Fibroblast of peridontal ligament (primary cell): ENCODE data around the gene ENPP6.
A peak's percentile ranks its signal among the peaks of the same experiment; 100 is the strongest.

Source experiments
- DNase-seq: peaks from one replicate; pipeline ENCODE4 v3.0.0-alpha.2; 2010; ENCODE audit errors: extremely low read depth

Gene ENPP6

DNA sequence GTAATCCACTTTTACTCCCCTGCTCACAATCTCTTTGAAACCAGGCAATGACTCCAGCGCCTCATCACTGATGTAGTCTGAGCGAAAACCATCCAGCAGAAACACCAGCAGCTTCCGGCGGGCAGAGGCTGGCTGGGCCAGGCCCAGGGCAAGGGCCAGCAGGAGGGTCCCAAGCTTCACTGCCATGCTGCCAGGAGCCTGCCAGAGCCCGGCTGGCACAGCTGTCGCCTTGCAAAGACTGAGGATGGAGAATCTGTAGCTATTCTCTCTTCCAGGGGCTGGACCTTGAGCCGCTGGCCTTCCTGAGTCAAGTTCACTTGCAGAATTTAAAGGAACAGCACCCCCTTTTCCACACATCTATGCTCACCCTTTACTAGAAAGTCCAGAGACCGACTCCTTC lies at the start of gene ENPP6:
TSS of gene ENPP6 (minus strand) at position 240 of the 400 bp plus-strand sequence. CDS start at position 186, 54 bp downstream.
- DNase-seq, result no peak

DNA sequence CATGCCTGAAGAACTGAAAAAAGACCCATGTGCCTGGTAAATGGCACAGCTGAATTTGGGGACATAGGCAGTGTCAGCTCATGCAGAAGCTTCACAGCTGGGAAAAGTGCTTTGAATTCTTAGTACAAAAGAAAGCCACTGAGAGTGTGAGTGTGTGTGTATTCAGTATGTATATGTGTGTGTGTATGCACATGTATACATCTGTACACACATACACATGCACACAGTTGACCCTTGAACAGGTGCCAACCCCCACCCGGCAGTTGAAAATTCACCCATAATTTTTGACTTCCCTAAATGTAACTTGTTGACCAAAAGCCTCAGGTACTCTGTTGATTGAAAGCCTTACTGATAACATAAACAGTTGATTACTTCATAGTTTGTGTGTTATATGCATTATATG lies 49.5 kb upstream of the ENPP6 start:
- no peak for DNase-seq

DNA sequence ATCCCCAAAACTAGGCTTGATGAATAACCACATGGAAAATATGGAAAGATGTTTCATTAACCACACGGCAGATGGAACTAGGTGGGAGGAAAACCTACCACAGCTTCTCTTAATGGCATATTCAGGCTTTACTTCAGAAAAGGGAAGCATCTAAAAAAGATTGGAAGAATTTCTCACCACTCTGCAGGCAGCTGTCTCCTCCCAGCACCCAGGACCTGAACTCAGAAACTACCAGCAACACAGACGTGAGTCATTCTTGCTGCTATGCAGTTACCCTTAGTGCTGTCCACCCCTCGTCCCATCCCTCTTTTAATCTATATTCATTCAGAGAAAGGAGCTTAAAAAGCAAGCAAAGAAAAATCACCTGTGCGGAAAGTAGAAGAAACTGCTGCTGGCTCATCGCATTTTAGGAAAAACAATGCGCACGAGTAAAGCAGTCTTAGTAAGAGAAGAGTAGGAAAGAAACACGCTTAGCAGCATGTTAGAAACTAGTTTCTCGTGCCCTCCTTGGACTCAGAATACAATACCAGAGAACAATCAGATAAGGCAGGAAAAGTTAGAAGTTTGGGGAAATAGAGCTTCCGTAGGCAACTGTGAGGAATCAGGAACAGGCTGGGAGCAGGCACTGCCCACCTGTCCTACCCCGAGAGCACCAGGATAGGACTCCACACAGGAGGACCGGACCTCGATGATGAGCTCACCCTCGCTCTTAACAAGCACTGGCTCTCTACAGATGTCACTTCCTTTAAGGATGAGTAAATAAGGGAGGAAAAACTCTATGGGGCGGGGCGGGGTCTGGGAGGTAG lies 48.1 kb upstream of the ENPP6 start:
- DNase-seq, result no peak

DNA sequence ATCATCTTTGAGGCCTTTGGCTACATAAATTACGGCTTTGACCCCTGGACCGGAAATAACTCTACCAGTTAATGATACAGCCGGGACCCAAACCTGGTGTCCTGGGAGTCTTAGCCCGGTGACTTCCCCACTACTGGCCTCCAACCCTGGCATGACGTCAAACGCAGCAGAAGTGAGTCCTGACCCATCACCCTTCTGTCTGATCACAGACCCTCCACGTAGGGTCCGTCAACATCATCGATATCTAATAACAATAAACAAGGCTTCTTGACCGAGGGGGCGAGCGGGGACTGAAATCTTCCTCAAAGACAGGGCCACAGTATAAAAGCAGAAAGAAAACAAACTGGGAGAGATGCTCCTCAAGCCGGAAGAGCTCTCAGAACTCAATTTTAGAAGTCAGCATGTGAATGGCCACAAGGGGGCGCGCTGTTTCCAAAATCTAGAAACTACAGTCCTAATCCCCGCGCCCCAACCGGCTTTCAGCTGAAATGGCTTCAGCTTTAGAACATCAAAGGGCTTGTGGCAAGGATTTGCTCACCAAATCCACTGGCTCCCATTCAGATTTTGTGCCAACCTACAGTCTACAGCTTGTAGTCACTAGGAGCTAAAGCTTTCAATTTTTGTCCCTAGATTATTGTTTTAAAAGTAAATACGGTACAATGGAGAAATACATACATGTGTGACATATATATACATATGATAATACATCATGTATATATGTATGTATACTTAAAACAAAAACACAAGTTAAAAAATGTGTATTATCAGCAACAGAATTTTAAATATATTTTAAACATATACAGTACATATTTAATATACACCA lies 46.4 kb upstream of the ENPP6 start:
- DNase-seq, result peak; percentile 97

GRCh38 chr4:184263461-184263860 lies 45.8 kb upstream of the ENPP6 start:
- DNase-seq, result no peak

- peak; percentile 68 for DNase-seq
Observed at GRCh38 chr4:184262901-184263300, 45.2 kb upstream of the ENPP6 start.

GRCh38 chr4:184261246-184261645 lies 43.6 kb upstream of the ENPP6 start:
- DNase-seq, result no peak

DNA sequence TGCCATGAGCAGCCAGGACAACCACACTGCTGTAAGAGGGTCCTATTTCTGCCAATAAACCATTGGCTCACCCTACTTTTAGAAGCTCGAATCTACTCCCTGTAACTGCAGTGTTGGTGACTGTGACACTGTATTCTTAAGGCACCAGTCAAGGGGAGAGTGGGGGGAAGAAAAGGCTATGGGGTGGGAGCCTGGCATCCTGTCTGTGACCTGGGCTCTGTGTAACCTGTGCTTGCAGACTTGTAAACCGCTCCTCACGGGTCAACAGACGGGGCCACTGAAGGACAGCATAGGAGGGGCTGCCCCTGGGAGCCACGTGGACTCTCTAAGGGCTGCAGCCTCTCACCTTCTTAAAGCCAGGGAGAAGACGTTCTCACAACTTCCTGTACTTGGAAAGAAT lies 42.2 kb upstream of the ENPP6 start:
- DNase-seq, result no peak

- no peak for DNase-seq
Observed at GRCh38 chr4:184259081-184259480, 41.4 kb upstream of the ENPP6 start.

DNA sequence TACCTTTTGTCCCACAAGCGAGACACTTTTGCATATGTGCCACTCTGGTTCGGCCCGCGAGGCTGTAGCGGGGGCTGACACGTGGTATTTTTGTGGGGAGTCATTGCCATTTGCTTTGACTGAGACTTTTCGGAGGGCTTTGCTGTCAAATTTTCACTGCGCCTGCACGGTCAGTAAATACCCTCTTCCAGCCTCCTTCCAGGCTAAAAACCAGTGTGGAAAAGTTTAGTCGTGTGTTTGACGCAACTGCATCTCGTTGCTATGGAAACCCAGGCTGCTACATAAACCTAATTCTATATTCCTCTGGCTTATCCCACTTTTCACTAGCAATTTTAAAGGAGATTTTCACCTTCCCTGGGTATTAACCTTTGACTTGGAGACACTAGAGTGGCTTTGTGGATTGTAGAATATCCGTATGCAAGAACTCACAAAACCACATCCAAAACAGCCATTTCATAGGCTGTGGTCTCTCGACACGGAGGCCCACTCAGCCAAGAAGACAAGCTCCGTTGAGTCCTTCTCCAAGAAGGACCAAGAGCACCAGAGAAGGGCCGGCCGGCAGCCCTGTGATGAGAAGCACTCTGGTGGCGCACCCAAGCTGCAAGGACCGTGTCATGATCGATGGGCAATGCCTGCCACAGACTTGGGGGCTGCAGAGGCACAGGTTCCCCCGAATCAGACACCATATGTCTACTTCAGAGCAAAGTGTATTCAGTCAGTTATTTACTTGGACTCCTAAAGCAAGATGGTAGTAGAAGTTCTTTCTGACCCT lies 38.4 kb upstream of the ENPP6 start:
- DNase-seq, result no peak

GRCh38 chr4:184255361-184255760 lies 37.7 kb upstream of the ENPP6 start:
- no peak for DNase-seq

DNA sequence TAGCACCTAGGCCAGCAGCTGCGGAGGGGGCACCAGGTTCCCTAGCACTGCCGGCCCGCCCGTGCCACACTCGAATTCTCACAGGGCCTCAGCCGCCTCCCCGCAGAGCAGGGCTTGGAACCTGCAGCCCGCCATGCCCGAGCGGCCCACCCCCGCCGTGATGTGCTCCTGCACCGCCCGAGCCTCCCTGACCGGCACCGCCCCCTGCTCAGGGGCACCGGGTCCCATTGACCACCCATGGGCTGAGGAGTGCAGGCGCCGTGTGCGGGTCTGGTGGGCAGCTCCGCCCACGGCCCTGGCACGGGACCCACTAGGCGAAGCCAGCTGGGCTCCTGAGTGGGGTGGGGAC lies 35.4 kb upstream of the ENPP6 start:
- DNase-seq, result no peak

- no peak for DNase-seq
Observed at GRCh38 chr4:184252136-184253071, 34.7 kb upstream of the ENPP6 start.

GRCh38 chr4:184251670-184251980 lies 34.0 kb upstream of the ENPP6 start:
- DNase-seq, result no peak

DNA sequence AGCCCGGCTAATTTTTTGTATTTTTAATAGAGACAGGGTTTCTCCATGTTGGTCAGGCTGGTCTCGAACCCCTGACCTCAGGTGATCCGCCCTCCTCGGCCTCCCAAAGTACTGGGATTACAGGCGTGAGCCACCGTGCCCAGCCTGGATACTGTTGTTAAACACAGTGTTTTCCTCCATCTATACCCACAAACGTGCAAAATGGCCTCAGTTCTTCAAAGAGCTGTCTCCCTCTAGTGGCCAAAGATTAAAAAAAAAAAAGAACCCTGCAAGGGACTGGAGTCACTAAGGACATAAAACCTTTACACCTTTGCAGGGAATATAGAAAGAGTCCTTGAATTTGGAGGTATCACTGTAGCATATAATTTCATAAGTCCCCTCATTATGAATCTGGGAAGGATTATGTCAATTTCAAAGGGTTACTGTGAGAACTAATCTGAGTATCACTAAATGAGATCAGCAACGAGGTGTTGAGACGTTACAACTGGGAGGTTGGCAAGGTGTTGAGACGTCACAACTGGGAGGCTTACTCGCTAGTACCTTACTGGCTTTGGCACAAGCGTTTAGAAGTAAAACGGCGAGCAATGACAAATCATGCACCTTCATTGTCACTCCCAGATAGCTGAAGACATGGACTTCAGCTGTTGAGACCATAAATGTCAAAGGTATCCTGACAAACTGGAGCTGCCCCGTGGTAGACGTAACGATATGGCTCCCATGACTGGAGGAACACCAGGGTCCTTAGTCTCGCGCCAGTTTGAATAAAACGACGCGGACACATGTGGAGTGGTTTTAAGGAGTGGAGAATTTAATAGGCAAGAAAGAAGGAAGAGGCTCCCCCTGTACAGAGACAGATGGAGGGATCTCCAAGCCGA lies 33.4 kb upstream of the ENPP6 start:
- DNase-seq, result peak; percentile 60

DNA sequence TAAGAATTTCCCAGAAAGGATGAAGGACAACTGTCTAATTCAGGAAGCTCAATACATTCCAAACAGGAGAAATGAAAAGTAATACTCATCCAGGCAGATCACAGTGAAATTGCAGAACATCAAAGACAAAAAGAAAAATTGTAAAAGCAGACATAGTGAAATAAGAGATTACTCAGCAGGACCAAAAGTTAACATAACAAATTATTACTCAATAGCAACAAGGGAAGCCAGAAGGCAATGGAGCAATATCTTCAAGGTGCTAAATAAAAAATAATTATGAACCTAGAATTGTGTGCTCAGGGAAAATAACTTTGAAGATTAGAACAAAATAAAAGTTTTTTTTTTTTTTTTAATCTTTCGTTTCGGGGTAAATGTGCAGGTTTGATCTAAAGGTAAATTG lies 30.5 kb upstream of the ENPP6 start:
- no peak for DNase-seq

DNA sequence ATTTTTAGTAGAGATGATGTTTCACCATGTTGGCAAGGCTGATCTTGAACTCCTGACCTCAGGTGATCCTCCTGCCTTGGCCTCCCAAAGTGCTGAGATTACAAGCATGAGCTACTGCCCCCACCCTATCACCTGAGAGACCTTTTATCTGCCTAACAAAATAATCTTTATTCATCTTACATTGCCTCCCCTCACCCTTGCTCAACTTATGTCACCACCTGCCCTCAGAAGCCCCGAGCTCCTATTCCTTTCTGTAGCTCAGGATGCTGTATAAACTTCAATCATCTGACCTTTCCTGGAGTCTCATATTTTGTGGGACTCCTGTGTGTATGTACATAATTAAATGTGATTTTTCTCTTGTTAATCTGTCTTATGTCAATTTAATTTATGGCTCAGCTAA lies 29.7 kb upstream of the ENPP6 start:
- no peak for DNase-seq

DNA sequence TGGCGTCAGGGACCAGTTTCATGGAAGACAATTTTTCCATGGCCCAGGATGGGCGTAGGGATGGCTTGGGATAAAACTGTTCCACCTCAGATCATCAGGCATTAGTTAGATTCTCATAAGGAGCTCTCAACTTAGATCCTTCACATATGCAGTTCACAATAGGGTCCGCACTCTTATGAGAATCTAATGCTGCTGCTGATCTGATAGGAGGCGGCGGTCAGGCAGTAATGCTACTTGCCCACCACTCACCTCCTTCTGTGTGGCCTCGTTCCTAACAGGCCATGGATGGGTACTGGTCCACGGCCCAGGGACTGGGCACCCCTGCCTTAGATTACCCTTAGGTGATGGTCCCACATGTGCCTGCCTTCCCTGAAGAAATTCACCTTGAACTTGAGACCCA lies 28.8 kb upstream of the ENPP6 start:
- no peak for DNase-seq

GRCh38 chr4:184238072-184238745 lies 20.5 kb upstream of the ENPP6 start:
- no peak for DNase-seq

DNA sequence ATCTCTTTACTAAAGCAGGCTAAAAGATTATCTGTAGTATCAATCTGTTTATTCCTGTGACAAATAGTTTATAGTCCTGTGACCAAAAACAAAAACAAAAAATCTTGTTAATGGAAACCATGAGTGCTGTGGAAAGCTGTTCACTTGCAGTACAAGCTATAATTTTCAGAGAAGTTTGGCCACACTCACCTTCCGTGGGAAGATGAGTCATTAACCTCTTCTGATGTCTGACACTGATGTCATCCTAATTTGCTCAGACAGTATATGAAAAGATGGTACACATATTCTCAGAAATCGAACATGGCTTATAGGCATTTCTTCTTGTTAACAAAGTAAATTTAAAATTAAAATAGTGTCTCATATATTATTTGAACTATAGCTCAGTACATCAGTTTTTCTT lies 19.9 kb upstream of the ENPP6 start:
- no peak for DNase-seq
